ENCODE data around the gene TMEM19. TPM values are rescaled to one million over a fixed set of nuclear protein-coding genes. Genes with fewer than 3 reads are reported as not detected.

TMEM19 gene
- total RNA-seq, 4 donors from 2014 or later: 9.3 to 47.0 (median 21.4) TPM

- intact Hi-C loops (cut with DNase I; ENCODE audit: low total_unique reads) (no loop called here), in situ Hi-C loops (cut with MboI; ENCODE audit: low sequenced_read_pairs in 4 of 4) (no loop called here)
- ATAC-seq: no peak
- H3K4me3 ChIP-seq: no peak overlapping the region
- no peak overlapping the region for H3K27ac ChIP-seq
- no peak for TF ChIP-seq CTCF (IDR thresholded peaks at IDR 0.05 in 4 of 5, conservative IDR thresholded peaks at IDR 0.05 in 1 of 5)
- no peak for TF ChIP-seq POLR2A (IDR thresholded peaks at IDR 0.05)
- H3K27me3 ChIP-seq: no peaks in the 10 kb centered on the region
- H3K4me1 ChIP-seq: no peaks in the 10 kb centered on the region
- no peaks in the 10 kb centered on the region for H3K9me3 ChIP-seq
- H3K36me3 ChIP-seq: no peaks in the 10 kb centered on the region
- no peak for DNase-seq
Observed at GRCh38 chr12:71719647-71720370, 33.9 kb downstream of the TMEM19 start.

- H3K27me3 ChIP-seq: no peaks in the 10 kb centered on the region
- in situ Hi-C loops (cut with MboI; ENCODE audit: low sequenced_read_pairs in 4 of 4) (no loop called here), intact Hi-C loops (cut with DNase I; ENCODE audit: low total_unique reads) (no loop called here)
- ATAC-seq: no peak
- no peaks in the 10 kb centered on the region for H3K36me3 ChIP-seq
- no peak for DNase-seq
- no peaks in the 10 kb centered on the region for H3K4me1 ChIP-seq
- H3K4me3 ChIP-seq: no peak overlapping the region
- H3K27ac ChIP-seq: no peak overlapping the region
- no peaks in the 10 kb centered on the region for H3K9me3 ChIP-seq
- TF ChIP-seq POLR2A (IDR thresholded peaks at IDR 0.05): no peak
- TF ChIP-seq CTCF (IDR thresholded peaks at IDR 0.05 in 4 of 5, conservative IDR thresholded peaks at IDR 0.05 in 1 of 5): no peak
Observed at GRCh38 chr12:71721783-71722505, 36.1 kb downstream of the TMEM19 start.

GRCh38 chr12:71725011-71725410 is 39.1 kb downstream of the TMEM19 start:
- intact Hi-C loops (cut with DNase I; ENCODE audit: low total_unique reads) (no loop called here), in situ Hi-C loops (cut with MboI; ENCODE audit: low sequenced_read_pairs in 4 of 4) (loop anchor here in 3 of 4 donors (25.0 kb wide), 2 partner anchors 313 to 988 kb away; no protein-coding TSS in a partner anchor)
- Histone ChIP-seq H3K27me3 (no peaks in the 10 kb centered on the region), H3K36me3 (no peaks in the 10 kb centered on the region), H3K4me1 (no peaks in the 10 kb centered on the region), H3K9me3 (no peaks in the 10 kb centered on the region), H3K4me3 (no peak overlapping the region), H3K27ac (no peak overlapping the region)
- DNase-seq (no peak), ATAC-seq (no peak)
- TF ChIP-seq POLR2A (IDR thresholded peaks at IDR 0.05) (no peak), CTCF (IDR thresholded peaks at IDR 0.05 in 4 of 5, conservative IDR thresholded peaks at IDR 0.05 in 1 of 5) (no peak)

GRCh38 chr12:71726548-71726947 is 40.7 kb downstream of the TMEM19 start:
- no peak overlapping the region for H3K27ac ChIP-seq
- no peak for TF ChIP-seq CTCF (IDR thresholded peaks at IDR 0.05 in 4 of 5, conservative IDR thresholded peaks at IDR 0.05 in 1 of 5)
- no peak for TF ChIP-seq POLR2A (IDR thresholded peaks at IDR 0.05)
- no peaks in the 10 kb centered on the region for H3K36me3 ChIP-seq
- no peak overlapping the region for H3K4me3 ChIP-seq
- no peaks in the 10 kb centered on the region for H3K4me1 ChIP-seq
- in situ Hi-C loops (cut with MboI; ENCODE audit: low sequenced_read_pairs in 4 of 4): loop anchor here in 3 of 4 donors (25.0 kb wide), 2 partner anchors 314 to 989 kb away; no protein-coding TSS in a partner anchor
- intact Hi-C loops (cut with DNase I; ENCODE audit: low total_unique reads): no loop called here
- no peaks in the 10 kb centered on the region for H3K27me3 ChIP-seq
- H3K9me3 ChIP-seq: no peaks in the 10 kb centered on the region
- DNase-seq (no peak), ATAC-seq (no peak)
